ENCODE measurements around the gene USP32.

DNA sequence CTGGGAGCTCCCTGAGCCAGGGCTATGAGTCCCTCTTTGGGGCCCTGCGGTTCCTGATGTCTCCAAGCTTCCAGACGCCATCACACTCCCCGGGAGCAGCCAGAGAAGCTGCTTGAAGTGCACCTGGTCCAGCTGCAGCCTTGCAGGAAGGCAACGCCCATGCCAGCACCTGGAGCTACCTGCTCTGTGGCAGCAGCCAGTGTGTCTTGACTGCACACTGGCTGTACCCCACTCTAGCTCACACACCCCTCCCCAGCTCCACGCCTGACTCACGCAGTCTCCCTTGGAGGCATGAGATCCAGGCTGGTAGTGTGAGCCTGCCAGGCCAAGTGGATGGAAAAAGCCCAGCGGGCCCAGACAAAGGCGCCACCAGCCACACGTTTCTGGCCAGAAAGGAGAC lies 63.3 kb downstream of the USP32 start:
- TF ChIP-seq, protein P1, sequence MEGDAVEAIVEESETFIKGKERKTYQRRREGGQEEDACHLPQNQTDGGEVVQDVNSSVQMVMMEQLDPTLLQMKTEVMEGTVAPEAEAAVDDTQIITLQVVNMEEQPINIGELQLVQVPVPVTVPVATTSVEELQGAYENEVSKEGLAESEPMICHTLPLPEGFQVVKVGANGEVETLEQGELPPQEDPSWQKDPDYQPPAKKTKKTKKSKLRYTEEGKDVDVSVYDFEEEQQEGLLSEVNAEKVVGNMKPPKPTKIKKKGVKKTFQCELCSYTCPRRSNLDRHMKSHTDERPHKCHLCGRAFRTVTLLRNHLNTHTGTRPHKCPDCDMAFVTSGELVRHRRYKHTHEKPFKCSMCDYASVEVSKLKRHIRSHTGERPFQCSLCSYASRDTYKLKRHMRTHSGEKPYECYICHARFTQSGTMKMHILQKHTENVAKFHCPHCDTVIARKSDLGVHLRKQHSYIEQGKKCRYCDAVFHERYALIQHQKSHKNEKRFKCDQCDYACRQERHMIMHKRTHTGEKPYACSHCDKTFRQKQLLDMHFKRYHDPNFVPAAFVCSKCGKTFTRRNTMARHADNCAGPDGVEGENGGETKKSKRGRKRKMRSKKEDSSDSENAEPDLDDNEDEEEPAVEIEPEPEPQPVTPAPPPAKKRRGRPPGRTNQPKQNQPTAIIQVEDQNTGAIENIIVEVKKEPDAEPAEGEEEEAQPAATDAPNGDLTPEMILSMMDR (IDR thresholded peaks at IDR 0.05): no peak
- no peak for TF ChIP-seq POLR2A (IDR thresholded peaks at IDR 0.05)

Data from right lobe of liver (tissue), 4 donors.